Mesendoderm (in vitro differentiated cells): ENCODE results near the gene CENPC.
A peak's percentile ranks its signal among the peaks of the same experiment; 100 is the strongest.

Source experiments
- DNase-seq: peaks from one replicate; pipeline ENCODE4 v3.0.0; 2013
- H2AK5ac ChIP-seq: 2 replicates; pipeline ENCODE4 v1.6.1; 2013; ENCODE audit warnings: low read length, inconsistent platforms
- H2BK120ac ChIP-seq: 2 replicates; pipeline ENCODE4 v1.6.1; 2013; ENCODE audit warnings: low read depth, mild to moderate bottlenecking, low read length, moderate library complexity, mixed read lengths
- H2BK15ac ChIP-seq: replicated peaks from 2 replicates; pipeline ENCODE4 v1.6.1; 2013; ENCODE audit warnings: low read depth, mild to moderate bottlenecking, moderate library complexity
- H2BK5ac ChIP-seq: 2 replicates; pipeline ENCODE4 v1.6.1; 2013; ENCODE audit warnings: low read length, inconsistent platforms
- H3K18ac ChIP-seq: 2 replicates; pipeline ENCODE4 v1.6.1; 2013; ENCODE audit warnings: mild to moderate bottlenecking, low read length, mixed read lengths
- H3K23ac ChIP-seq: one replicate; pipeline ENCODE4 v1.6.1; 2013; ENCODE audit warnings: low read length
- H3K27ac ChIP-seq: 2 replicates; pipeline ENCODE4 v1.5.1; 2013; ENCODE audit warnings: low read depth, mild to moderate bottlenecking, inconsistent platforms, low read length, moderate library complexity
- H3K27me3 ChIP-seq: 2 replicates; pipeline ENCODE4 v1.6.1; 2013; ENCODE audit warnings: low read length, control low read depth, mild to moderate bottlenecking, inconsistent platforms; ENCODE audit not compliant: insufficient read depth, poor library complexity
- H3K36me3 ChIP-seq: 2 replicates; pipeline ENCODE4 v1.6.1; 2013; ENCODE audit warnings: low read length, inconsistent platforms; ENCODE audit not compliant: control insufficient read depth, insufficient read depth
- H3K4ac ChIP-seq: one replicate; pipeline ENCODE4 v1.6.1; 2013; ENCODE audit warnings: low read depth, mild to moderate bottlenecking, low read length, moderate library complexity
- H3K4me1 ChIP-seq: 2 replicates; pipeline ENCODE4 v1.6.1; 2013; ENCODE audit warnings: low read depth, low read length, inconsistent platforms; ENCODE audit not compliant: control insufficient read depth
- H3K4me2 ChIP-seq: 2 replicates; pipeline ENCODE4 v1.6.1; 2013; ENCODE audit warnings: low read length
- H3K4me3 ChIP-seq: 2 replicates; pipeline ENCODE4 v1.5.1; 2013; ENCODE audit warnings: mild to moderate bottlenecking, low read length
- H3K56ac ChIP-seq: one replicate; pipeline ENCODE4 v1.6.1; 2013; ENCODE audit warnings: low read length
- H3K79me1 ChIP-seq: 2 replicates; pipeline ENCODE4 v1.6.1; 2013; ENCODE audit warnings: low read length, inconsistent platforms
- H3K79me2 ChIP-seq: 2 replicates; pipeline ENCODE4 v1.6.1; 2013; ENCODE audit warnings: mild to moderate bottlenecking, low read length; ENCODE audit not compliant: control insufficient read depth, insufficient read depth
- H3K9ac ChIP-seq: 2 replicates; pipeline ENCODE4 v1.6.1; 2013; ENCODE audit warnings: low read length, inconsistent platforms
- H4K5ac ChIP-seq: one replicate; pipeline ENCODE4 v1.6.1; 2013; ENCODE audit warnings: low read length
- H4K8ac ChIP-seq: one replicate; pipeline ENCODE4 v1.6.1; 2013; ENCODE audit warnings: low read depth, mild to moderate bottlenecking, control low read depth, low read length, moderate library complexity
- whole genome bisulfite sequencing: extraction: QIAGEN DNeasy Blood & Tissue Kit; methylation state at CpG from one replicate; pipeline ENCODE4 v1.1.7; 2013; ENCODE audit warnings: low lambda C conversion rate, missing lambda C conversion rate; ENCODE audit not compliant: insufficient coverage; ENCODE audit errors: extremely low coverage; 5-methylcytosine and 5-hydroxymethylcytosine counted together

Gene CENPC

DNA sequence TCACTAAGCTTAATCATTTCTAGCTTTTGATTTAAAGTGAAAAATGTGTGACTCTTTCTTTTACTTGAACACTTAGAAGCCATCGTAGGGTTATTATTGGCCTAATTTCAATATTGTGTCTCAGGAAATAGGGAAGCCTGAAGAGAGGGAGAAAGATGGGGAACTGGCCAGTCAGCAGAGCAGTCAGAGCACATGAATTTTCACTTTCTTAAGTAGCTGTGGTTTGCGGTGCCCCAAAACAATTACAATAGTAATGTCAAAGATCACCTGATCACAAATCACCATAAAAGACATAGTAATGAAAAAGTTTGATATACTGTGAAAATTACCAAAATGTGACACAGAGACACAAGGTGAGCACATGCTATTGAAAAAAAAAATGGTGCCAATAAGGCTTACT lies 45.5 kb downstream of the CENPC start:
- WGBS, result no CpG with 5 or more reads among the region's 2 CpGs
- Histone ChIP-seq H3K27ac (no peak overlapping the region), H3K56ac (no peak overlapping the region), H3K4me2 (no peak overlapping the region), H2BK5ac (no peak overlapping the region), H4K8ac (no peak overlapping the region), H3K23ac (no peak overlapping the region), H3K79me2 (no peaks in the 10 kb centered on the region), H2BK15ac (no peak overlapping the region), H3K36me3 (no peaks in the 10 kb centered on the region), H3K79me1 (peaks cover 2% of the 10 kb centered on the region), H3K27me3 (no peaks in the 10 kb centered on the region), H2BK120ac (no peak overlapping the region), H3K4me3 (no peak overlapping the region), H3K4me1 (no peaks in the 10 kb centered on the region), H2AK5ac (no peak overlapping the region), H3K9ac (no peak overlapping the region), H3K4ac (no peak overlapping the region), H4K5ac (no peak overlapping the region), H3K18ac (no peak overlapping the region)
- no peak for DNase-seq

DNA sequence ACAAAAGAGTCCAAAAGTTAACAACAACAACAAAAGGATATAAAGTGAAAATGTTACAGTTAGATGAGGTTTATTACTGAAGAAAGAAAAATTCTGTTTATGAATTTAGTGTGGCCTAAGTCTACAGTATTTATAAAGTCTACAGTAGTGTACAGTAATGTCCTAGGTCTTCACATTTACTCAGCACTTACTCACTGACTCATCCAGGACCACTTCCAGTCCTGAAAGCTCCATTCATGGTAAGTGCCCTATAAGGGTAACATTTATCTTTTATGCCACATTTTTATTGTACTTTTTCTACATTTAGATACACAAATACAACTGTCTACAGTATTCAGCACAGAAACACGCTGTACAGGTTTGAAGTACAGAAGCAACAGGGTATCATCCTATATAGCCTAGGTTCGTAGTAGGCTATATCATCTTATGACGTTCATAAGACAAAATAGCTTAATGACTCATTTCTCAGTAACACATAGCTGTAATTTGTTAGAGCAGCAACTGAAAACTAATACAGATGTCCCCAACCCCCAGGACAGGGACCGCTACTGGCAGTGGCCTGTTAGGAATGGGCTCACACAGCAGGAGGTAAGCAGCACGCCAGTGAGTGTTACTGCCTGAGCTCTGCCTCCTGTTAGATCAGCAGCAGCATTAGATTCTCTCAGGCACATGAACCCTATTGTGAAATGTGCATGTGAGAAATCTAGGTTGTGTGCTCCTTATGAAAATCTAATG lies 61.3 kb downstream of the CENPC start:
- Histone ChIP-seq H3K4me3 (no peak overlapping the region), H3K4me1 (no peaks in the 10 kb centered on the region), H3K79me1 (no peaks in the 10 kb centered on the region), H4K8ac (no peak overlapping the region), H2BK5ac (no peak overlapping the region), H2BK120ac (no peak overlapping the region), H2BK15ac (no peak overlapping the region), H3K27ac (no peak overlapping the region), H3K9ac (no peak overlapping the region), H3K56ac (no peak overlapping the region), H2AK5ac (no peak overlapping the region), H3K79me2 (no peaks in the 10 kb centered on the region), H3K18ac (no peak overlapping the region), H3K4me2 (no peak overlapping the region), H3K36me3 (no peaks in the 10 kb centered on the region), H3K27me3 (no peaks in the 10 kb centered on the region), H3K23ac (no peak overlapping the region), H3K4ac (no peak overlapping the region), H4K5ac (no peak overlapping the region)
- WGBS, result no CpG with 5 or more reads among the region's 5 CpGs
- peak; percentile 83 for DNase-seq

DNA sequence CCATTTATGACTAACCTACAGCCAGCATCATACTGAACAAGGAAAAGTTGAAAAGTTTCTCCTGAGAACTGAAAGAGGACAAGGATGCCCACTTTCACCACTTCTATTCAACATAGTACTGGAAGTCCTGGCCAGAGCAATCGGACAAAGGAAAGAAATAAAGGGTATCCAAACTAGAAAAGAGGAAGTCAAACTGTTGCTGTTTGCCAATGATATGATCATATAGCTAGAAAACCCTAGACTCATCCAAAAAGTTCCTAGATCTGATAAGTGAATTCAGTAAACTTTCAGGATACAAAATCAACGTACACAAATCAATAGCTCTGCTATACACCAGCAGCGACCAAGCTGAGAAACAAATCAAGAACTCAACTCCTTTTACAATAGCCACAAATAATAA lies 64.5 kb downstream of the CENPC start:
- Histone ChIP-seq H3K27me3 (no peaks in the 10 kb centered on the region), H2AK5ac (no peak overlapping the region), H3K4ac (no peak overlapping the region), H3K4me2 (no peak overlapping the region), H4K8ac (no peak overlapping the region), H2BK5ac (no peak overlapping the region), H3K4me1 (peaks cover 2% of the 10 kb centered on the region), H3K4me3 (no peak overlapping the region), H4K5ac (no peak overlapping the region), H3K9ac (no peak overlapping the region), H3K36me3 (no peaks in the 10 kb centered on the region), H2BK15ac (no peak overlapping the region), H3K18ac (no peak overlapping the region), H3K79me2 (no peaks in the 10 kb centered on the region), H2BK120ac (no peak overlapping the region), H3K27ac (no peak overlapping the region), H3K56ac (no peak overlapping the region), H3K79me1 (peaks cover 2% of the 10 kb centered on the region), H3K23ac (no peak overlapping the region)
- DNase-seq, result no peak
- no CpG with 5 or more reads among the region's 3 CpGs for WGBS

DNA sequence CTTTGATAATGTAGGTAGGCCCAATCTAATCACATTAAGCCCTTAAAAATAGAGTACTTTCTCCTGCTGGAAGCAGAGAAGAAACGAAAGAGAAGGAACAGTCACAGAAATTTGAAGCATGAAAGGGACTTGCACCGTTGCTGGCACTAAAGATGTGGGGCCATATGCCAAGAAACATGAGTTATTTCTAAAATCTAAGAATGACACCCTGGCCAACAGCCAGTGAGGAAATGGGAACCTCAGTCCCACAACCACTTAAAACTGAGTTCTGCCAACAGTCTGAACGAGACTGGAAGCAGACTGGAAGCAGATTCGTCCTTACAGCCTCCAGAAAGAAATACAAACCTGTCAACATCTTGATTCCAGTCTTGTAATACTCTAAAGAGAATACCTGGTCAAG lies 70.1 kb downstream of the CENPC start:
- Histone ChIP-seq H3K9ac (no peak overlapping the region), H4K5ac (no peak overlapping the region), H3K79me2 (no peaks in the 10 kb centered on the region), H3K4ac (no peak overlapping the region), H2BK15ac (no peak overlapping the region), H3K4me3 (no peak overlapping the region), H4K8ac (no peak overlapping the region), H3K56ac (no peak overlapping the region), H3K79me1 (peaks cover 2% of the 10 kb centered on the region), H3K4me2 (no peak overlapping the region), H3K23ac (no peak overlapping the region), H3K36me3 (no peaks in the 10 kb centered on the region), H2BK120ac (no peak overlapping the region), H3K18ac (no peak overlapping the region), H3K27ac (no peak overlapping the region), H2AK5ac (no peak overlapping the region), H3K27me3 (no peaks in the 10 kb centered on the region), H2BK5ac (no peak overlapping the region), H3K4me1 (peaks cover 2% of the 10 kb centered on the region)
- WGBS, result no CpG with 5 or more reads among the region's 4 CpGs
- DNase-seq, result no peak

DNA sequence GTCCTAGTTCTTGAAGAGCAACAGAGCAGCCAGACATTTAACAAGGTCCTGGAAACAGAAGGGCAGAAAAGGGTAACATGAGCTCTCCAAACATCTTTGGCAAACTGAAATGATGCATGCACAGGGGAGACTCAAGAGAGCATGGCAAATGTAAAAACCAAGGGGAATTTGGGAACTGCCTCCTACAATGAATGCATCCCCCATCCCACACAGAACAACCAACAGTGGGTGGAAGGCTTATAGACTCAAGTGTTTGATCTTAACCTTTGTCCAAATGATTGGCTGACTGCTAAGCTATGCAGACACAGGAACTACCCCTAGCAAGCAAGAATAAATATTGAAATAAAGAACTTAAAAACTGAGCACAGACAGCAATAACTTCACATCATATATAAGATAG lies 74.4 kb downstream of the CENPC start:
- no peak overlapping the region for H3K9ac ChIP-seq
- no peak overlapping the region for H3K18ac ChIP-seq
- H3K4ac ChIP-seq, result no peak overlapping the region
- H4K5ac ChIP-seq, result no peak overlapping the region
- no peak overlapping the region for H3K56ac ChIP-seq
- H3K4me2 ChIP-seq, result no peak overlapping the region
- H3K4me1 ChIP-seq, result no peaks in the 10 kb centered on the region
- no peak overlapping the region for H3K27ac ChIP-seq
- no peaks in the 10 kb centered on the region for H3K79me1 ChIP-seq
- H2BK15ac ChIP-seq, result no peak overlapping the region
- no peaks in the 10 kb centered on the region for H3K27me3 ChIP-seq
- H3K36me3 ChIP-seq, result no peaks in the 10 kb centered on the region
- H4K8ac ChIP-seq, result no peak overlapping the region
- H2BK5ac ChIP-seq, result no peak overlapping the region
- H3K79me2 ChIP-seq, result no peaks in the 10 kb centered on the region
- no peak overlapping the region for H2AK5ac ChIP-seq
- no peak overlapping the region for H2BK120ac ChIP-seq
- H3K4me3 ChIP-seq, result no peak overlapping the region
- H3K23ac ChIP-seq, result no peak overlapping the region
- no peak for DNase-seq

DNA sequence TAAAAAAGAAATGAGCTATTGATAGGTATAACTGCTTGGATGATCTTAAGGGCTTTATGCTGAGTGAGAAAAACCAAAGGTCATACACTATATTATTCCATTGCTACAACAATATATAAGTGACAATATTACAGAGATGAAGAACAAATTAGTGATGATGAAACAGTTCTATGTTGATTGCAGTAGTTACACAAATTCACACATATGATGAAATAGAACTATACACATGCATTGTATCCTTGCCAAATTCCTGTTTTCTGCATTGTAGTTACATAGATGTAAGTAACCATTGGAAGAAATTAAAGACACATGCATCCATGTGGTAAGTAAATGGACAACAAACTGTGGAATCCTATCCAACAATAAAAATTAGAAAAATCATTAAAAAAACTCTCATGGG lies 76.5 kb downstream of the CENPC start:
- Histone ChIP-seq H3K4me3 (no peak overlapping the region), H3K23ac (no peak overlapping the region), H3K36me3 (no peaks in the 10 kb centered on the region), H2BK5ac (no peak overlapping the region), H2BK15ac (no peak overlapping the region), H3K4me2 (no peak overlapping the region), H3K4ac (no peak overlapping the region), H3K27me3 (no peaks in the 10 kb centered on the region), H3K18ac (no peak overlapping the region), H3K4me1 (no peaks in the 10 kb centered on the region), H2AK5ac (no peak overlapping the region), H4K5ac (no peak overlapping the region), H3K79me1 (no peaks in the 10 kb centered on the region), H3K79me2 (no peaks in the 10 kb centered on the region), H3K9ac (no peak overlapping the region), H3K56ac (no peak overlapping the region), H2BK120ac (no peak overlapping the region), H4K8ac (no peak overlapping the region), H3K27ac (no peak overlapping the region)
- no peak for DNase-seq
